ENCODE results near the gene SLC4A5. TPM values are rescaled to one million over a fixed set of nuclear protein-coding genes. Genes with fewer than 3 reads are reported as not detected.

Gene SLC4A5
- total and polyA plus RNA-seq, 2 of the 8 experiments (the other 6 are each of a cell fraction or from before 2014, with no cell fraction given), result 0.42 to 0.52 TPM

- TF ChIP-seq BCL11A (IDR thresholded peaks at IDR 0.05; ENCODE audit: low read depth in 2 of 2, low read length in 2 of 2), result no peak
- TF ChIP-seq ASH2L (IDR thresholded peaks at IDR 0.05; ENCODE audit: low read length), result no peak
These were observed 65.0 kb downstream of the SLC4A5 start (continued) for GRCh38 chr2:74278176-74278575.

Measured in H1 (cell line).